GM21360 (cell line): ENCODE results near the gene IDH3A.
"Not testable (repeated sequence)": the region's sequence is repeated elsewhere in the genome, so short reads cannot be mapped to it uniquely, and the experiment has no call there.

ENCODE experiments used
- ATAC-seq: cut with Tn5 transposase; IDR thresholded peaks from one replicate; pipeline ENCODE4 v1.9.1; 2021; ENCODE audit warnings: mild to moderate bottlenecking, moderate library complexity; ENCODE audit not compliant: unreplicated experiment

Gene IDH3A

DNA sequence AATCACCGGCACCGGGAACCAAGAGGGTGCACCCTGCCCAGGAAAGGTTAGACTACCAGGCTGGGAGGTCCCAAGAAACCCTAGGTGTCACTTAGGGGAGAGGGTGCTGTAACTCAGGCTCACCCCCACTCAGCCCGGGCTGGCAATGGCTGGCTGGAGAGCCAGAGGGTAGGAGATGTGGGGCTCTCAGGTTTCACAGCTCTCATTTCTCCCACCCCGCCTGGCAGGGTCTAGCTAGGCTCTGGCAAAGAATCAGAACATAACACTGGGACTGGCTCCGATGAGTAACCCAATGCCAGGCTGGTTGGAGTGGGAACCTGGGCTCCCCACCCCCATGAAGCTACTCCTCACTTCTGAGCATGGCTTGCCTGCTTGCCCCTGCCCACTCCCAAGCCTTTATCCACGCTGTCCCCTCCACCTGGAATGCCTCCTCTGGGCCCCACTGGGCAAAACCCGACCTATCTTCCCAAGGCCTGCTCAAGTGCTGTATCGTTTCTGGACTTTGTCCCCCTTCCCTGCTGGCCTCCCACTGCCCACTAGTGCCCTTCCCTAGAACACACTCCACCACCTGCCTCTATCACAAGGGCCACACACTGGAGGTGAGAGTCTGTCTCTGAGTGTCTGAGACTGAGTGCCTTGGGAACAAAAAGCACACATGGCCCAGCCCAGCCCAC lies 19.9 kb upstream of the IDH3A start:
- no peak for ATAC-seq

DNA sequence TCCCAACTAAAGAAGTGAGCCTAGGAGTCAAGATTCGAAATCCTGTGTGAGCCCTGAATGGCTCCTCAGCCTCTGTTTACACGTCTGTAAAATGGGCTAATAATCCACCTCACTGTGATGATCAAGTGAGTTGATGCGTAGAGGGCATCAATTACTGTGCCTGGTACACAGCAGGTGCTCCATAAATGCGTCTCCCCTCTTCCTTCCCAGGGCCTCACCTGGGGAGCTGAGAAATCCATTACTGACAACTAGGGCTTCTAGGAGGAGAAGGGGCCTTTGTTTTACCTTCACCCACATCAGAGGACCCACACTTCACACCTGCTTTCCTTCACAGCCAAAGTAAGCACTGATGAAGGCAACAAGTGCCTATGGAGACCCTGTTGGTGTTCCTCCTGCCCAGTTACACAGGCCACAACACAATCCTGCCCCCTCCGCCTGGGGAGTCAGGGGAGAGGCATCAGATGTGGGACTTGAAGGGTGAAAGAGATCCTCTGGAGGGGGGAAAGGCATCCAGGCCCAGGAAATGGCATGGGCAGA lies 19.3 kb upstream of the IDH3A start:
- no peak for ATAC-seq

DNA sequence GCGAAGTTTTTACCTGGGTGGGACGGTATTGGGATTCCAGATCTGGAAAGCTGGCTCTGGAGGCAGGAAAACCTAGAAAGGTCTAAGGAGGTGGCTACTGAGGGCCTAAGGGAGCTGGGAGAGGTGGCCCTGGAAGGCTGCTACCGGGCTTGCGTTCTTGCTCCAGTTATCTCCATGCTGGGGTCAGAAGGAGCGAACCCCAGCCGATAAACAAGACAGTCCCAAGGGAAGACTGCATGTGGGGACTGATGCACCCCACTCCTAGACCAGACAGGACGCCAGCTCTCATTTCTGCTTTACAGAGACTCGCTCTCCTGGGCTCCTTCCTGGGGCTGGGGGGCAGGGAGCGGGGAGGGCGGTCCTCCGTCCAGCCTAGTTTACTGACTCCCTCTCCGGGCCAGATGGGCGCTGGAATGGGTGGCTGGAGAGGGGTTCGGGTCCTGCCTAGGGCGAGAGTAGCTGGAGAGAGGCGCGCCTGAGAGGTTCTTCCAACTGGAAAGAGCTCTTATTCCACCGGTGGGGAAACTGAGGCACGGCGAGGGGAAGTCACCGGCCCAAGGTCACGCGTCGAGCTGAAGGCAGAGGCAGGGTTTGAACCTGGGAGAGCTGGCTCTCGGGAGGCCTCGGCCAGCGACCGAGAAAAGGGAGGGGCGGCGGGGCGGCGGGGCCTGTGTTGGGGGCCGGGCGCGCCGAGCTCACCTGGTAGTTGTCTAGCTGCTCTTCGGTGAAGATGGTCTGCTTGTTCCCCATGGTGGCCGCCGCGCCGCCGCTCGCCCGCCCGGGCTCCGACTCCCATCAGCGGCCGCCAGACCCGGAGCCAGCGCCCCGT lies 18.5 kb upstream of the IDH3A start:
- peak; percentile 23 for ATAC-seq

DNA sequence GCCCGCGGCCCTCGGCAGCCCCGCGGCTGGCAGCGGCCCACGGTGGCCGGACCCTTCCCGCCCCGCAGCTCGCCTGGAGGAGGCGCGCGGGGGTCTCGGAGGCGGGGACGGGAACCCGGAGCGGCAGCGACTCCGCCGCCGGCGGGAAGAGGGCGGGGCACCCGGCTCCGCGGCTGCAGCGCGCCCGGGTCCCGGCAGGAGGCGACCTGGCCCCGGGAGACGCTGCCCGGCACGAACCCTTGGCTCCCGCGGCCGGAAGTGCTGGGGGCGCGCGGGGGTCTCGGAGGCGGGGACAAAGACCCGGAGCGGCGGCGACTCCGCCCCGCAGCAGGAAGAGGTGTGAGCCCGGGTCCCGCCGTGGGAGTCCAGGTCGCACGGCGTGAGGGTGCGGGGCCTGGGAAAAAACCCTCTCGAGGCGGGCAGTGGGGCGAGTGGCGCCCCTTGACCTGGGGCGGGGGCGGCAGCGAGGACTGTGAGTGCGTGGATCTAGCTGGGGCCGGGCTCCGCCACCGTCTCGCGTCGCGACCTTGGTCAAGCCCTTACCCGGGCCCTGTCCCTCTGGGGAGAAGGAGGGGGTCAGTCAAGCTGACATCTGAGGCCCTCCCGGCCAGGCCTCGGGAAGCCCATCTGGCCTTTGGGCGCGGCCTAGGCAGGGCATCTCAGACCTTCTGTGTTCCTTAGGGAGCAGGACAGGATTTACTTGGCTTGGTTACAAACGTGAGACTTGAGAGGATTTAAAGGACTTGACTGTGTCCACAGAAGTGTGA lies 17.7 kb upstream of the IDH3A start, which contains the start of gene CIB2:
TSS of gene CIB2 (minus strand) at position 151 of the 767 bp plus-strand sequence. CDS start 230 bp downstream, outside the sequence.
- ATAC-seq, result peak; percentile 81

DNA sequence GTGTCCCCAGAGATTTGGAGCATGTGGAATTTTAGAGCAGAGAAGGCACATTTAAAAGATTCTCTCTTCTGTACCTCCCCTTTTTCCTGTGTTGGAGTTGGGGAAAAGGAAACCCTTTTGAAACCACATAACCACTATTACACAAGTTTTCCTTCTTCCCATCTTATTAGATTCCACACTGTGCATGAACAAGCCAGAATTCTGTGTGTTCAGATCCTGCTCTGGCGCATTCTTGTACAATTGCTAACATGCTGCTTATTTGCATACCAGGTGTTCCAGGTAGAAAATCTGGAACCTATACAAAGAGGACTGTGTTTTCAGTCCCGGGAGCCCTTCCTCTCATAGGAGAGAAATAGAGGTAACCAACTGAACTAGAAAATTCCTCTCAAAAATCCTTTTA lies 15.4 kb upstream of the IDH3A start:
- no peak for ATAC-seq

DNA sequence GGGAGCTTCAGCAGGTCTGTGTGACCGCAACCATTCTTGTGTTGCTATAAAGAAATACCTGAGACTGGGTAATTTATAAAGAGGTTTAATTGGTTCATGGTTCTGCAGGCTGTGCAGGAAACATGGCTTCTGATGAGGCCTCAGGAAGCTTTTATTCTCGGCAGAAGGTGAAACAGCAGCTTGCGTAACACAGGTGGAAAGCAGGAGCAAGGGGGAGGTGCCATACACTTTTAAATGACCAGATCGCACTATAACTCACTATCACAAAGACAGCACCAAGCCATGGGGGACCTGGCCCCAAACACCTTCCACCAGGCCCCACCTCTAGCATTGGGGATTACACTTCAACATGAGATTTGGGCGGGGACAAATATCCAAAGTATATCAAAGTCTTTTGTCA lies 9.6 kb upstream of the IDH3A start:
- ATAC-seq, result no peak

DNA sequence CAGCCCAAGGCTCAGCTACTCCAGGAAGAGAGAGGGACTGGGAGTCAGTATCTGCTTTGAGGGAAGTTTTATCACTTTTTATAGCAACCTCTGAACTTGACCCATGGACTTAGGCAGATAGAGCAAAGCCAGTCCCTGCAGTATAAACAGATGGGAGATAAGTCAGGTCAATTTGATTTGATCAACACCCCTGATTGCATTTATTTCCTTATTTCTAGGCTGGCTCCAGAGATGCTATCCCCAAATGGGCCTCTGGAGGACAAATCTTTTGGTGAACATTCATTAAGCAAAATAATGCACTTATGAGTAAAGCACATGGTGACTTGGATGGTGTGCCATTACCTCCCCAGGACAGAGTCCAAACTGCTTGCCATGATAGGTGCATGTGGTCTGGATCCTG lies 8.9 kb upstream of the IDH3A start:
- no peak for ATAC-seq

DNA sequence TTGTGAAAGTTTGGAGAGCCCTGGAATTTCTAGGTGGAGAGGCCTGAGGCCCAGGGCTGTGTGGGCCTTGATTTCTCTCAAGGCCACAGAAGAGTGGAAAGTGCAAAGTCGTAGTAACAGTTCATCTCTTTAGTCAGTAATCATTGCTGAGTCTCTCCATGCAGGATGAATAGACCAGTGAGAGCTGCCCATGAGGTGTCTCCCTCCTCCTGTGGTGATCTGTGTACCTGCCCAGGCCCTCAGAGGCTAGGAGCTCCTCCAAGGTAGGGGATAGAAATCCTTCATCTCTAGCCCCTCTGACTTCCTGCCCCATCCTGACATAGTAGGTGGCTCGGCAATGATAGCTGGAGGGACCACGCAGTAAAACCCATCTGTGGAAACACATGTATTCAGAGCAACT lies 6.8 kb upstream of the IDH3A start:
- ATAC-seq, result no peak

DNA sequence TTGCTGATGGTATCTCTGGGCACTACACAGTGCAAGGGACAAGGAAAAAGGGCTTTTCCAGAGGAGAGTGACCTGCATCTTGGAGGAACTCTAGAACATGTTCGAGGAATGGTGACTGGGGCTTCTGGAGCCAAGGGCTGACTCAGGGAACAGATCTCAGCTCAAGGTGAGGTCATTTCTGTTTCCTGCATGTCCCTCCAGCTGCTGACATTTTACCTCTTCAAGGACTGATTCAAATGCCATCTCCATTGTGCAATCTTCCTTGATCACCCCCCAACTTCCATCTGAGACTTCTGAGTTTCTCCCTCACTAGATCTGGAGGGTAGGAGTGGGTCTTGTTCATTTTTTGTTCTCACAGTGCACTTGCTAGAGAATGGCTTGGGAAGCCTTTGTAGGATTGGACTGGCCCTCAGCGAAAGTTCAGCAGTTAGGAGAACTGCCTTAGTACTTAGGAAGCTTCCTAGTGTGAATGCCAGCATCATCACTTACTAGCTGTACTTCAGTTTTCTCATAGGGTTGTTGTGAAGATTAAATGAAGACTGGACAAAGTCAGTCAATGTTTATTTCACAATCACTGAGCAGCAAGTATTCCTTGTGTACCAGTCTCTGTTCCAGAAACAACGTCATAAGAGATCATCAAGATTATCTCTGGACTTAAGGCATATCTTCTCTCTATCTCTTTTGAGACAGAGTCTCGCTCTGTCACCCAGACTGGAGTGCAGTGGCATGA lies 2.6 kb upstream of the IDH3A start:
- ATAC-seq, result no peak

DNA sequence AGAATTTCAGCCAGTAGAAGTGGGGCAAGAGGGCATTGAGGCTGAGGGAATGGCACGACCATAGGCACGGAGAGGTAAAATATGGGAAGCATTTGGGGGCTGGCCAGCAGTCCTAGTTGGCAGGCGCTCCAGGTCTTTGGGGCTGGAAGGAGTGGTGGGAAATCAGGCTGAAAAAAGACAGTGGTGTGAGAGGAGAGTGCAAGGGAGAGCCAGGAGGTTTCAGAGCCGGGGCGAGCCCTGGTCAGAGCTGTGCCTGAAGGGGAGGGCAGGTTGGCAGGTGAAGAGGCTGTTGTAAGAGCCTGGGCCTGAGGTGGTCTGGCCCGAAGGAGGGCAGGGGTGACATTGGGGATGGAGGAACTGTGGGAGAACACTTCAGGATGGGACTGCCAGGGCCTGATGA lies 1.6 kb upstream of the IDH3A start:
- no peak for ATAC-seq

DNA sequence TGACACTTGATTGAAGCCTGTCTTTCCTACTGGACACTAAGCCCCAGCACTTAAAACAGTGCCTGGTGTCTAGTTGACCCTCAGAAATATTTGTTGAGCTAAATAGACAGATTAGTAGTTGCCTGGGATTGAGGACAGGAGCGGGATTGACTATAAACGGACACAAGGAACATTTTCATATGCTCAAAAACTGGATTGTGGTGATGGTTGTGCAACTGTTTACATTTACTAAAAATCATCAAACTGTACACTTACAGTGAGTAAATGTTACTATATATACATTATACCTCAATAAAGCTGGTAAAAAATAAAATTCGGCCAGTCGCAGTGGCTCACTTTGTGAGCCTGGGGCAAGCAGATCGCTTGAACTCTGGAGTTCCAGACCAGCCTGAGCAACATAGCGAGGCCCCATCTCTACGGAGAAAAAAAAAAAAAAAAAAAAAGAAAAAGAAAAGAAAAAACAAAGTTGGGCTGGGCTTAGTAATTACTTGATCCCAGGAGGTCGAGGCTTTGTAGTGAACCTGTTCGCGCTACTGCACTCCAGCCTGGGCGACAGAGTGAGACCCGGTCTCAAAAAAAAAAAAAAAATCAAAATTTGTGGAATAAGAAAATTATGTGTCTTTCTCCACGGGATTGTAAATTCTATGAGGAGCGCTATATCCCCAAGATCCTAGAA lies 632 bp upstream of the IDH3A start:
- ATAC-seq, result no peak

DNA sequence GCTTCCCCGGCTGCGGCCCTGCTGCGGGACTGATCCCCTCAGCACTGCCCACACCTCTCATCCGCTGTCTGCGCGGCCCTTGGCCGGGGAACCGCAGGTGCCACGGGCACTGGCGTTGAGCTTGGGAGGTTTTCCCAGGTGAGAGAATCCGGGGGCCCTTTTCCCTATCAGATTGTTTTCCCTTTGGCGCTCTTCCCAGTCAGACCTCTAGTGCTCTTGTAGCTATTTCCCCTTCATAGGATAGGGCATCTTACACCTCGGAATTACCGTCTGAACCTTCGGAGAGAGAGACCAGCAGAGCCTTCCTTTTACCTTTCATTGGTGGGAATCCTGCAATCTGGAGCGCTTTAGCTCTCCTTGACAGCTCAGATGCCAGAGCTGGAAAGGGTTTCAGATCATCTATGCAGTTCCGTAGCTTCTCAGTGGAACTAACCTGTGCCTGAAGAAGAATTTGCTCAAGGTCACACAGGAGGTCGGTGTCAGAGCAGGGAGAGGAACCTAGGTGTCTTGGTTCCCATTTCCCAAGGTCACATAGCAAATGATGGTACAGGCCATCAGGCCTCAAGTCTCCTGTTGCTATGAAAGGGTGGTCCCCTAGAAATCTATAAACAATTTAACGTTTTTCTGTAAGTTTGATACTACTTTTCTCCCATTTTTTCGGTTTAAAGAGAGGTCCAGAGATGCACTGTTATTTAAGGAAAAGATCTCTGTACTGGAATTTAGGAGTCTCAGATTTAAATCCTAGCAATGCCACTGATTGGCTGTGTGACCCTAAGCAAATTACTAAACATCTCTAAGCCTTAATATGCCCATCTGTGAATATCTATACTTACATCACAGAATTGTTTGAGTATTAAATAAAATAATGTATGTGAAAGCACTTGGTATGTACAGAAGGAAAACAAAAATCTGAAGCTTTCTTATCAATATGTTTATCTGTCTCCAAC lies 916 bp downstream of the IDH3A start:
- no peak for ATAC-seq

DNA sequence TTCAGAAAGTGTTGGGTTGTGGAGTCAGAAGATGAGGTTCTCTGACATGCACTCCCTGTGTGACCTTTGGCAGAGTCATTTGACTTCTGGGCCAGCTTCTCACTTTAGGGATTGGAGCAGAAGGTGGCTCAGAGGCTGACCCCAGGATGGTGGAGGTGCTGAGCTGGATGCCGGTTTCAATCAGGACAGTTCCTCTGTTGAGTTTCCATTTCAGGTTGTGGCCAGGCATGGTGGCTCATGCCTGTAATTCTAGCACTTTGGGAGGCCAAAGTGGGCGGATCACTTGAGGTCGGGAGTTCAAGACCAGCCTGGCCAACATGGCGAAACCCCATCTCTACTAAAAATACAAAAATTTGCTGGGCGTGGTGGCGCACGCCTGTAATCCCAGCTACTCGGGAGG lies 1.9 kb downstream of the IDH3A start:
- ATAC-seq, result not testable (repeated sequence)

DNA sequence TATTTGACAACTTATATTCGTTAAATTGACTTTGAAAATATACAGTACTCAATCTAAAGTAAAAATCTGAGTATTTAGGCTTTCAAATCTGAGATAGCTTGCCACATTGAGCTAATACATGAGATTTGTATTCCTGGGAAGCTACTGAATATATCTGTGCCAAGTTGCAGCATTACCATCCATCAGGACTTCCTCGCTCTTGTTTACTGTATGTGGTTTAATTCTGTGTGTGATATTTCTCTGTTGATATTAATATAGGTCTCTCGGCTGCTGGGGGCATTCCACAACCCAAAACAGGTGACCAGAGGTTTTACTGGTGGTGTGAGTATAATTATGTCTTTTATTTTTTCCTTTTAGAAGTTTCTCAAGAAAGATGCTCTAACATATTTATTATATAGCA lies 5.8 kb downstream of the IDH3A start:
- ATAC-seq, result no peak

DNA sequence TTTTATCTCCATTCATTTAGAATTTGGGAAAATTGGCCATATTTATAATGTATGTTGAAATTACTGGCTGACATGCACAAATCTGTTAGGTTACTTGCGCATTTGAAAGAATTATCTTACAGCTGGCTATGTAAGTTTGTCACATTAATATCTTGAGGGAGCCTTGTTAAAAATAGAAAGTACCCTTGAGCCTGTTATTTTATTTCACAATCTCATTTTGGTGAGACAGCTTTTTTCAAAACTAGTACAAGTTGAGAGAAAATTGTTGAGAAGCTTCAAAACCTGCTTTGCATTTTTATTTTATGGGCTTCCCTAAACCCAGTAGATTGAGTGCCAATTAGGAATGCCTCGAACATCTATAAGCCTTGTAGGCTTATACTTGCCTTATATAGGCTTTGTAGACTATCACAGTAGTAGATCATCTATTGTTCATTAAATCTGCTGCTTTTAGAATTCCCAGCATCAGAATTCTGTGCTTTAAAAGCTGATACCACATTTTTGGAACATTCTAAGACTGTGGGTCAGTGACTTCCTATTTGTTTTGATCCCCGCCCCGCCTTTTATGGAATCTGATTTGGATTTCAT lies 6.3 kb downstream of the IDH3A start:
- no peak for ATAC-seq

DNA sequence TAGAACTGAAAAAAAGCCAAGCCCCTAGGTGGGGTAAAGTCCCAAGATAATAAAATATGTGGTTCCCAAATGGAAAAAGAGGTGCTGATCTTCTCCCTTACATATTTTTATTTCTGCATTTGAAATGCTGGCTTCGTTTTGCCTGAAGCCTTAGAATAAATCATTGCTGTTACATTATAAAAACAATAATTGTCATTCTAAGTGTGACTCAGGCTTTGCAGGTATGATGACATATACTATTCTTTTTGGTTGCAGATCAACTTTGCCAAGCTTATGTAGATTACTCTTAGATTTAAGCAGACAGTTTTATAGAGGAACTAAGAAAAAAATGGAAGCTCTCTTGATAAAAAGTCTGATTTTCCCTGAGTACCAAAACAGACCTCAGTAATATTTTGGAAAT lies 7.5 kb downstream of the IDH3A start:
- ATAC-seq, result no peak

DNA sequence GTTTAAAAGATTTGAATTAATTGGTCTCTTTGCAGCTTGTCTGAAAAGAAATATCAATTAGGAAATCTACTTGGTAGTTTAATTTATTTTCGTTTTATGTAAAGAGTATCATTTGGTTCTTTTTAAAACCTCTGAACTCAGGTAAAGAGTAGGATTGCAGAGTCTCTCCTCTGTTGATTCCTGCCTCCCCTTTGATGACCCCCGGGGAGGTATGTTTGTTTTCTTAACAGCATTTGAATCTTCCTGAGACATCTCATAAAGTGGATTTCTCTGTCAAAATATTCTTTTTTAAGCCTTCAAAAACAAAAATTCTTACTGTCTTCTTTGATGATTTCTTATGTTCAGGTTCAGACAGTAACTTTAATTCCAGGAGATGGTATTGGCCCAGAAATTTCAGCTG lies 8.0 kb downstream of the IDH3A start:
- ATAC-seq, result no peak

DNA sequence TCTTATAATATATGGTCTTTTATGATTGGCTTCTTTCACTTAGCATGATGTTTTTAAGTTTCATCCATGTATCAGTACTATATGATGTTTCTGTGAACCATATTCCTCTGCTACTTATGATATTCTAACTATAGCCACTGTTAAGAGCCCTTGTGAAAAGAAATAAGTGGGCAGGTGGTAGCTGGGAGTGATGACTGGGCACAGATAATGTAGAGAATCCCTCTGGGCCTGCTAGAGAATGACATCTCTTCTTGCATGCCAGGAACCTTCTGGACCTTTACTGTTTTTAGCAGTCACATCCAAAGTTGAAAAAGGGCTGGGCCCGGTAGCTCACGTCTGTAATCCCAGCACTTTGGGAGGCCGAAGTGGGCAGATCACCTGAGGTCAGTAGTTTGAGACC lies 10.2 kb downstream of the IDH3A start:
- no peak for ATAC-seq

DNA sequence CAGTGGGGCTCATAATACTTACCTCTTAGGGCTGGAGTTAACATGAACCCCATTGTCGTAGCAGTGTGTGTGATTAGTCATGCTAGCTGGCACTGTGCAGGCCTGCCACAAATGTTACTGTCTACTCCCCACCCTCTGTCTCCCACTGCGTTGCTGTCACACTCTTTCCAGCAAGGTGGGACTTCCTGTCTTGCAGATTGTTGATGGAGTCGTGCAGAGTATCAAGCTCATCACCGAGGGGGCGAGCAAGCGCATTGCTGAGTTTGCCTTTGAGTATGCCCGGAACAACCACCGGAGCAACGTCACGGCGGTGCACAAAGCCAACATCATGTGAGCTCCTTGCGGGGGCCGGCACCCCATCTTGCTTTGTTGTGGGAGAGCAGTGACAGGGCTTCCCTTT lies 12.9 kb downstream of the IDH3A start:
- no peak for ATAC-seq
